PC-3 (cell line): ENCODE data around the gene ZNF287. TPM values are rescaled to one million over a fixed set of nuclear protein-coding genes. Genes with fewer than 3 reads are reported as not detected.

Source experiments
- ATAC-seq: fragments of 200-7000 bp; cut with Tn5 transposase; 2 replicates; pipeline ENCODE4 v1.9.1; 2020; ENCODE audit warnings: mild to moderate bottlenecking, moderate library complexity
- BruUV-seq: library from RNA; stranded (reverse); fragments of 400-500 nt; replicated peaks from 2 replicates; lab custom pipeline; 2021; lab: Mats Ljungman, UMichigan
- CTCF ChIA-PET: fragments of 300-600 bp; sonication (Branson Sonifier 250); formaldehyde crosslinking; loops from one replicate; lab custom pipeline; 2022; ENCODE audit warnings: antibody characterized with exemption; lab: Charles Lee
- POLR2A ChIA-PET: fragments of 300-600 bp; sonication (Branson Sonifier 250); formaldehyde crosslinking; loops from one replicate; lab custom pipeline; 2022; ENCODE audit warnings: antibody characterized with exemption; ENCODE audit not compliant: unreplicated experiment; lab: Charles Lee
- DNase-seq: peaks from one replicate; pipeline ENCODE4 v3.0.0-alpha.2; 2015
- H2AFZ ChIP-seq: fragments of 300-600 bp; sonication (generic); 2 replicates; pipeline ENCODE4 v1.6.0; 2016; ENCODE audit warnings: antibody characterized with exemption, low read length
- H3F3A ChIP-seq: fragments of 300-600 bp; sonication (generic); one replicate; pipeline ENCODE4 v1.6.0; 2017; ENCODE audit warnings: antibody characterized with exemption, low read length, control low read depth, mild to moderate bottlenecking; ENCODE audit not compliant: unreplicated experiment
- H3K27ac ChIP-seq: fragments of 300-600 bp; sonication (generic); 2 replicates; pipeline ENCODE4 v1.5.1; 2016; ENCODE audit warnings: mild to moderate bottlenecking, low read length
- H3K27me3 ChIP-seq: fragments of 300-600 bp; sonication (generic); 2 replicates; pipeline ENCODE4 v1.6.1; 2016; ENCODE audit warnings: low read length, mixed read lengths
- H3K36me3 ChIP-seq: fragments of 300-600 bp; sonication (generic); 2 replicates; pipeline ENCODE4 v1.6.1; 2016; ENCODE audit warnings: low read depth, mixed run types, low read length, mixed read lengths
- H3K4me1 ChIP-seq: fragments of 300-600 bp; sonication (generic); 2 replicates; pipeline ENCODE4 v1.5.1; 2016; ENCODE audit warnings: low read length; ENCODE audit not compliant: insufficient read depth
- H3K4me2 ChIP-seq: fragments of 300-600 bp; sonication (generic); 2 replicates; pipeline ENCODE4 v1.6.0; 2016; ENCODE audit warnings: low read length
- H3K4me3 ChIP-seq: fragments of 300-600 bp; sonication (generic); 2 replicates; pipeline ENCODE4 v1.5.1; 2016; ENCODE audit warnings: mild to moderate bottlenecking, low read length, mixed read lengths
- H3K79me2 ChIP-seq: fragments of 300-600 bp; sonication (generic); 2 replicates; pipeline ENCODE4 v1.6.1; 2017; ENCODE audit warnings: low read length, mixed read lengths
- H3K9ac ChIP-seq: fragments of 300-600 bp; sonication (generic); 2 replicates; pipeline ENCODE4 v1.6.0; 2016; ENCODE audit warnings: mild to moderate bottlenecking, low read length
- H3K9me2 ChIP-seq: fragments of 300-600 bp; sonication (generic); replicated peaks from 2 replicates; pipeline ENCODE4 v1.6.1; 2016; ENCODE audit warnings: mixed run types, low read length, mixed read lengths
- H3K9me3 ChIP-seq: fragments of 300-600 bp; sonication (generic); 2 replicates; pipeline ENCODE4 v1.6.1; 2016; ENCODE audit warnings: low read length, mixed read lengths
- H4K20me1 ChIP-seq: fragments of 300-600 bp; sonication (generic); 2 replicates; pipeline ENCODE4 v1.6.1; 2016; ENCODE audit warnings: low read length, mixed read lengths
- EZH2 ChIP-seq: fragments of 300-600 bp; sonication (generic); IDR thresholded peaks from one replicate; pipeline ENCODE4 v1.6.1; 2017; ENCODE audit warnings: antibody characterized with exemption, mild to moderate bottlenecking, low read length; ENCODE audit not compliant: unreplicated experiment
- EZH2phosphoT487 ChIP-seq: fragments of 300-600 bp; sonication (generic); IDR thresholded peaks from 2 replicates; pipeline ENCODE4 v1.6.1; 2018; ENCODE audit warnings: mild to moderate bottlenecking, antibody characterized with exemption, low read length, borderline replicate concordance
- intact Hi-C: fragments of 100-400 bp; cut with micrococcal nuclease; formaldehyde crosslinking; loops from 2 replicates; pipeline ENCODE4 v1.9.0; 2023
- total RNA-seq: library from RNA; depleted of rRNA; stranded (reverse); fragments of >200 nt; gene quantifications from 2 replicates; pipeline ENCODE4 v1.2.3, GENCODE V29; 2014
- TF ChIP-seq, protein P1 (sequence below): fragments of 300-600 bp; sonication (generic); conservative IDR thresholded peaks from 2 replicates; pipeline ENCODE4 v1.5.1; 2017; ENCODE audit warnings: antibody characterized with exemption, low read depth, mild to moderate bottlenecking, low read length

ZNF287 gene
- total RNA-seq, 1 experiment from 2014 or later, result 14.0 TPM

GRCh38 chr17:16515933-16516332 lies 53.1 kb downstream of the ZNF287 start:
- H3K27me3 ChIP-seq, result no peaks in the 10 kb centered on the region
- ATAC-seq, result no peak
- no peak overlapping the region; the same call in 1 of the 2 replicates for H3K4me2 ChIP-seq
- H3K4me3 ChIP-seq, result no peak overlapping the region
- no peaks in the 10 kb centered on the region for H3K36me3 ChIP-seq
- intact Hi-C loops, result no loop called here
- TF ChIP-seq EZH2, result no peak
- TF ChIP-seq EZH2phosphoT487, result no peak
- TF ChIP-seq, protein P1, sequence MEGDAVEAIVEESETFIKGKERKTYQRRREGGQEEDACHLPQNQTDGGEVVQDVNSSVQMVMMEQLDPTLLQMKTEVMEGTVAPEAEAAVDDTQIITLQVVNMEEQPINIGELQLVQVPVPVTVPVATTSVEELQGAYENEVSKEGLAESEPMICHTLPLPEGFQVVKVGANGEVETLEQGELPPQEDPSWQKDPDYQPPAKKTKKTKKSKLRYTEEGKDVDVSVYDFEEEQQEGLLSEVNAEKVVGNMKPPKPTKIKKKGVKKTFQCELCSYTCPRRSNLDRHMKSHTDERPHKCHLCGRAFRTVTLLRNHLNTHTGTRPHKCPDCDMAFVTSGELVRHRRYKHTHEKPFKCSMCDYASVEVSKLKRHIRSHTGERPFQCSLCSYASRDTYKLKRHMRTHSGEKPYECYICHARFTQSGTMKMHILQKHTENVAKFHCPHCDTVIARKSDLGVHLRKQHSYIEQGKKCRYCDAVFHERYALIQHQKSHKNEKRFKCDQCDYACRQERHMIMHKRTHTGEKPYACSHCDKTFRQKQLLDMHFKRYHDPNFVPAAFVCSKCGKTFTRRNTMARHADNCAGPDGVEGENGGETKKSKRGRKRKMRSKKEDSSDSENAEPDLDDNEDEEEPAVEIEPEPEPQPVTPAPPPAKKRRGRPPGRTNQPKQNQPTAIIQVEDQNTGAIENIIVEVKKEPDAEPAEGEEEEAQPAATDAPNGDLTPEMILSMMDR, result no peak
- no peaks in the 10 kb centered on the region for H4K20me1 ChIP-seq
- no peak overlapping the region for H2AFZ ChIP-seq
- no TSS peak for BruUV-seq
- ChIA-PET CTCF (no interaction called here), POLR2A (no interaction called here)
- H3K9ac ChIP-seq, result no peak overlapping the region
- peaks cover 11% of the 10 kb centered on the region for H3K4me1 ChIP-seq
- no peak overlapping the region for H3K27ac ChIP-seq
- H3K79me2 ChIP-seq, result no peaks in the 10 kb centered on the region
- H3K9me3 ChIP-seq, result no peaks in the 10 kb centered on the region
- no peaks in the 10 kb centered on the region for H3K9me2 ChIP-seq
- DNase-seq, result no peak
- no peaks in the 10 kb centered on the region for H3F3A ChIP-seq

GRCh38 chr17:16513873-16514272 lies 55.1 kb downstream of the ZNF287 start:
- no TSS peak for BruUV-seq
- ChIA-PET CTCF (no interaction called here), POLR2A (no interaction called here)
- no peaks in the 10 kb centered on the region for H3K9me3 ChIP-seq
- no peaks in the 10 kb centered on the region for H3K9me2 ChIP-seq
- no peaks in the 10 kb centered on the region for H3K27me3 ChIP-seq
- no peaks in the 10 kb centered on the region for H3K79me2 ChIP-seq
- no peaks in the 10 kb centered on the region for H4K20me1 ChIP-seq
- DNase-seq, result no peak
- no peaks in the 10 kb centered on the region for H3K36me3 ChIP-seq
- H2AFZ ChIP-seq, result no peak overlapping the region
- intact Hi-C loops, result no loop called here
- TF ChIP-seq EZH2phosphoT487 (no peak), EZH2 (no peak)
- TF ChIP-seq, protein P1, result no peak
- H3K27ac ChIP-seq, result no peak overlapping the region
- no peak for ATAC-seq
- H3K9ac ChIP-seq, result no peak overlapping the region
- no peak overlapping the region for H3K4me2 ChIP-seq
- H3F3A ChIP-seq, result no peaks in the 10 kb centered on the region
- peaks cover 11% of the 10 kb centered on the region for H3K4me1 ChIP-seq
- H3K4me3 ChIP-seq, result no peak overlapping the region

- no TSS peak for BruUV-seq
- Histone ChIP-seq H2AFZ (no peak overlapping the region), H3K79me2 (no peaks in the 10 kb centered on the region), H3K4me2 (no peak overlapping the region), H3K9ac (no peak overlapping the region), H3K9me2 (no peaks in the 10 kb centered on the region), H3K27ac (no peak overlapping the region), H3F3A (no peaks in the 10 kb centered on the region), H3K4me3 (no peak overlapping the region), H3K4me1 (peaks cover 9% of the 10 kb centered on the region), H3K9me3 (no peaks in the 10 kb centered on the region), H3K36me3 (no peaks in the 10 kb centered on the region), H4K20me1 (no peaks in the 10 kb centered on the region), H3K27me3 (no peaks in the 10 kb centered on the region)
- ATAC-seq (no peak), DNase-seq (no peak)
- no peak for TF ChIP-seq EZH2
- TF ChIP-seq, protein P1, result no peak
- no peak for TF ChIP-seq EZH2phosphoT487
- intact Hi-C loops, result no loop called here
- ChIA-PET POLR2A (no interaction called here), CTCF (no interaction called here)
These were observed 57.0 kb downstream of the ZNF287 start for GRCh38 chr17:16512011-16512410.
